ENCODE data around the gene DHRSX.
A peak's percentile ranks its signal among the peaks of the same experiment; 100 is the strongest.

The DHRSX gene

GRCh38 chrX:2500803-2501558 lies at the start of gene DHRSX, which contains the start of gene ZBED1:
Gene DHRSX (minus strand): TSS chrX:2500976. CDS start chrX:2500925, 51 bp downstream.
Gene ZBED1 (minus strand): TSS chrX:2500976. CDS start chrX:2490719, 10,257 bp downstream.
- in situ Hi-C loops (cut with HindIII; ENCODE audit: low pct_ligation_motif_present, low sequenced_read_pairs): no loop called here
- Histone ChIP-seq H3K27me3 (replicated peaks) (no peaks in the 10 kb centered on the region), H3K4me3 (ENCODE audit: low read depth, low read length) (peak within 1 kb of the TSS; percentile 72), H3K27ac (peak within 1 kb of the TSS; percentile 72), H3K36me3 (replicated peaks) (peaks cover 3% of the 10 kb centered on the region)
- no peak for TF ChIP-seq CTCF (IDR thresholded peaks at IDR 0.05; ENCODE audit: low read depth, low read length, missing control alignments)
- no peak for DNase-seq

GRCh38 chrX:2549876-2550275 lies 49.1 kb upstream of the DHRSX start:
- no peak for TF ChIP-seq CTCF (IDR thresholded peaks at IDR 0.05; ENCODE audit: low read depth, low read length, missing control alignments)
- no peak overlapping the region for H3K27ac ChIP-seq
- DNase-seq: no peak
- in situ Hi-C loops (cut with HindIII; ENCODE audit: low pct_ligation_motif_present, low sequenced_read_pairs): no loop called here
- peaks cover 3% of the 10 kb centered on the region for H3K27me3 ChIP-seq (replicated peaks)
- H3K4me3 ChIP-seq (ENCODE audit: low read depth, low read length): no peak overlapping the region
- H3K36me3 ChIP-seq (replicated peaks): no peaks in the 10 kb centered on the region

GRCh38 chrX:2548711-2549423 lies 48.1 kb upstream of the DHRSX start:
- no peak for TF ChIP-seq CTCF (IDR thresholded peaks at IDR 0.05; ENCODE audit: low read depth, low read length, missing control alignments)
- no peak overlapping the region for H3K27ac ChIP-seq
- no peak overlapping the region for H3K4me3 ChIP-seq (ENCODE audit: low read depth, low read length)
- no peak for DNase-seq
- H3K36me3 ChIP-seq (replicated peaks): no peaks in the 10 kb centered on the region
- peaks cover 3% of the 10 kb centered on the region for H3K27me3 ChIP-seq (replicated peaks)
- in situ Hi-C loops (cut with HindIII; ENCODE audit: low pct_ligation_motif_present, low sequenced_read_pairs): no loop called here

GRCh38 chrX:2547736-2548135 lies 47.0 kb upstream of the DHRSX start:
- in situ Hi-C loops (cut with HindIII; ENCODE audit: low pct_ligation_motif_present, low sequenced_read_pairs): no loop called here
- H3K4me3 ChIP-seq (ENCODE audit: low read depth, low read length): no peak overlapping the region
- no peaks in the 10 kb centered on the region for H3K36me3 ChIP-seq (replicated peaks)
- H3K27ac ChIP-seq: no peak overlapping the region
- no peak for TF ChIP-seq CTCF (IDR thresholded peaks at IDR 0.05; ENCODE audit: low read depth, low read length, missing control alignments)
- no peaks in the 10 kb centered on the region for H3K27me3 ChIP-seq (replicated peaks)
- no peak for DNase-seq

- H3K27me3 ChIP-seq (replicated peaks): no peaks in the 10 kb centered on the region
- in situ Hi-C loops (cut with HindIII; ENCODE audit: low pct_ligation_motif_present, low sequenced_read_pairs): no loop called here
- no peak overlapping the region for H3K27ac ChIP-seq
- no peak overlapping the region for H3K4me3 ChIP-seq (ENCODE audit: low read depth, low read length)
- H3K36me3 ChIP-seq (replicated peaks): no peaks in the 10 kb centered on the region
- DNase-seq: no peak
- TF ChIP-seq CTCF (IDR thresholded peaks at IDR 0.05; ENCODE audit: low read depth, low read length, missing control alignments): no peak
Observed at GRCh38 chrX:2546496-2546895, 45.7 kb upstream of the DHRSX start.

All from brain microvascular endothelial cell (primary cell).